GM12892 (cell line): ENCODE results near the gene GRAP2.

Source experiments
- POLR2A ChIP-seq: IDR thresholded peaks from 2 replicates; pipeline ENCODE4 v1.6.1; 2011; ENCODE audit warnings: low read depth, low read length, control low read depth
- POLR2AphosphoS5 ChIP-seq: IDR thresholded peaks from 2 replicates; pipeline ENCODE4 v1.6.1; 2011; ENCODE audit warnings: low read depth, low read length, control low read depth
- TAF1 ChIP-seq: IDR thresholded peaks from 2 replicates; pipeline ENCODE4 v1.6.1; 2011; ENCODE audit warnings: low read depth, mild to moderate bottlenecking, control low read depth, low read length, borderline replicate concordance

DNA sequence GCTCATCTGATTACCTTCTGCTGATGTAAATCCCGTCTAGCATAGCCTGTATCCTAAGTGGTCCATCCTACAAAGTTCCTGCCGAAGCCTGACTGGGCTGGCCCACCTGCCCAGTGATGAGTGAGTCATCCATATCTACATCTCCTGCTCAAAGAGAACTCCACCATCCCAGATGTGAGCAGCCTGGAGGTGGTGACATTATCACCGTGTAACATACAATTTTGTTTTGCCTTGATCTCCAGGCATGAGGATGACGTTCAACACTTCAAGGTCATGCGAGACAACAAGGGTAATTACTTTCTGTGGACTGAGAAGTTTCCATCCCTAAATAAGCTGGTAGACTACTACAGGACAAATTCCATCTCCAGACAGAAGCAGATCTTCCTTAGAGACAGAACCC is 64.9 kb downstream of the GRAP2 start:
- no peak for TF ChIP-seq POLR2A
- TF ChIP-seq POLR2AphosphoS5, result no peak
- TF ChIP-seq TAF1, result no peak
